Neural cell (in vitro differentiated cells): ENCODE measurements around the gene AMBP. TPM values are rescaled to one million over a fixed set of nuclear protein-coding genes. Genes with fewer than 3 reads are reported as not detected.

Experiments used
- H2AFZ ChIP-seq: fragments of 200-600, 300-800 bp; sonication (generic), shearing (Covaris generic); 2 replicates; pipeline ENCODE4 v1.6.0; 2014; ENCODE audit warnings: low read depth, mild to moderate bottlenecking, antibody characterized with exemption, low read length, moderate library complexity
- H3F3A ChIP-seq: fragments of 200-600 bp; shearing (Covaris generic); 2 replicates; pipeline ENCODE4 v1.6.1; 2016; ENCODE audit warnings: mild to moderate bottlenecking, moderate library complexity, mixed read lengths, antibody characterized with exemption, low read length; ENCODE audit not compliant: insufficient read depth, poor library complexity, severe bottlenecking
- H3K27ac ChIP-seq: fragments of 200-600, 300-800 bp; sonication (generic), shearing (Covaris generic); 2 replicates; pipeline ENCODE4 v1.5.1; 2014; ENCODE audit warnings: mild to moderate bottlenecking, low read length, moderate library complexity
- H3K27me3 ChIP-seq: fragments of 300-800, 200-600 bp; sonication (generic), shearing (Covaris generic); 2 replicates; pipeline ENCODE4 v1.6.0; 2014; ENCODE audit warnings: mild to moderate bottlenecking, low read depth, low read length, moderate library complexity; ENCODE audit not compliant: insufficient read depth
- H3K36me3 ChIP-seq: fragments of 300-800, 200-600 bp; sonication (generic), shearing (Covaris generic); 2 replicates; pipeline ENCODE4 v1.5.1; 2014; ENCODE audit warnings: mild to moderate bottlenecking, antibody characterized with exemption, low read length, moderate library complexity; ENCODE audit not compliant: insufficient read depth
- H3K4me2 ChIP-seq: fragments of 300-800, 200-600 bp; sonication (generic), shearing (Covaris generic); 2 replicates; pipeline ENCODE4 v1.6.0; 2014; ENCODE audit warnings: mild to moderate bottlenecking, low read length
- H3K4me3 ChIP-seq: fragments of 300-800, 200-600 bp; sonication (generic), shearing (Covaris generic); 2 replicates; pipeline ENCODE4 v1.5.1; 2014; ENCODE audit warnings: mild to moderate bottlenecking, low read length, moderate library complexity
- H3K79me2 ChIP-seq: fragments of 200-600 bp; shearing (Covaris generic); replicated peaks from 2 replicates; pipeline ENCODE4 v1.6.0; 2014; ENCODE audit warnings: mild to moderate bottlenecking, low read length, moderate library complexity; ENCODE audit not compliant: insufficient read depth
- H3K9ac ChIP-seq: fragments of 300-800, 200-600 bp; sonication (generic), shearing (Covaris generic); 2 replicates; pipeline ENCODE4 v1.6.1; 2016; ENCODE audit warnings: mild to moderate bottlenecking, low read length, mixed read lengths
- H3K9me2 ChIP-seq: fragments of 200-600 bp; shearing (Covaris generic); 2 replicates; pipeline ENCODE4 v1.6.1; 2016; ENCODE audit warnings: mild to moderate bottlenecking, low read length, mixed read lengths; ENCODE audit not compliant: insufficient read depth
- H3K9me3 ChIP-seq: fragments of 200-600, 300-800 bp; sonication (generic), shearing (Covaris generic); 2 replicates; pipeline ENCODE4 v1.6.1; 2016; ENCODE audit warnings: mild to moderate bottlenecking, mixed run types, low read length, moderate library complexity, mixed read lengths
- H4K20me1 ChIP-seq: fragments of 200-600 bp; shearing (Covaris generic); 2 replicates; pipeline ENCODE4 v1.6.1; 2016; ENCODE audit warnings: mild to moderate bottlenecking, mixed run types; ENCODE audit not compliant: insufficient read depth
- EZH2 ChIP-seq: fragments of 200-600, 300-800 bp; shearing (Covaris generic), sonication (generic); IDR thresholded peaks from 2 replicates; pipeline ENCODE4 v1.6.1; 2014; ENCODE audit warnings: antibody characterized with exemption, low read length, borderline replicate concordance, mild to moderate bottlenecking; ENCODE audit not compliant: insufficient read depth, poor library complexity, severe bottlenecking
- MXI1 ChIP-seq: fragments of 450-650 bp; conservative IDR thresholded peaks from 2 replicates; pipeline ENCODE4 v1.6.1; 2014; ENCODE audit warnings: antibody characterized with exemption, mild to moderate bottlenecking; ENCODE audit not compliant: poor library complexity, severe bottlenecking
- POLR2AphosphoS5 ChIP-seq: IDR thresholded peaks from 2 replicates; pipeline ENCODE4 v1.6.1; 2012
- RAD21 ChIP-seq: fragments of 450-650 bp; conservative IDR thresholded peaks from 2 replicates; pipeline ENCODE4 v1.6.1; 2014; ENCODE audit warnings: antibody characterized with exemption, mild to moderate bottlenecking, moderate library complexity
- SMC3 ChIP-seq: fragments of 450-650 bp; conservative IDR thresholded peaks from 2 replicates; pipeline ENCODE4 v1.6.1; 2014; ENCODE audit warnings: antibody characterized with exemption, mild to moderate bottlenecking, moderate library complexity; ENCODE audit not compliant: poor library complexity
- TAF1 ChIP-seq: IDR thresholded peaks from 2 replicates; pipeline ENCODE4 v1.6.1; 2012; ENCODE audit warnings: low read depth
- polyA plus RNA-seq: library from polyadenylated mRNA; depleted of rRNA; stranded (reverse); fragments of >200 nt; gene quantifications from 2 replicates; pipeline ENCODE4 v1.2.3, GENCODE V29; 2014
- TF ChIP-seq, protein P1 (sequence below): IDR thresholded peaks from 2 replicates; pipeline ENCODE4 v1.6.1; 2012; ENCODE audit warnings: borderline replicate concordance
- TF ChIP-seq, protein P2 (sequence below): fragments of 450-650 bp; IDR thresholded peaks from 2 replicates; pipeline ENCODE4 v1.5.1; 2014; ENCODE audit warnings: antibody characterized with exemption, mild to moderate bottlenecking, moderate library complexity; ENCODE audit not compliant: poor library complexity, severe bottlenecking

AMBP gene
- polyA plus RNA-seq, 1 donor from 2014 or later, result not detected

GRCh38 chr9:114091711-114092110 is 13.6 kb upstream of the AMBP start:
- Histone ChIP-seq H3F3A (no peaks in the 10 kb centered on the region), H3K27me3 (peaks cover 1% of the 10 kb centered on the region), H3K27ac (no peak overlapping the region), H3K9me3 (no peaks in the 10 kb centered on the region), H4K20me1 (no peaks in the 10 kb centered on the region), H3K79me2 (no peaks in the 10 kb centered on the region), H2AFZ (no peak overlapping the region), H3K9ac (no peak overlapping the region), H3K36me3 (no peaks in the 10 kb centered on the region), H3K9me2 (no peaks in the 10 kb centered on the region), H3K4me2 (no peak overlapping the region), H3K4me3 (no peak overlapping the region)
- no peak for TF ChIP-seq POLR2AphosphoS5
- TF ChIP-seq SMC3, result no peak
- TF ChIP-seq, protein P1, sequence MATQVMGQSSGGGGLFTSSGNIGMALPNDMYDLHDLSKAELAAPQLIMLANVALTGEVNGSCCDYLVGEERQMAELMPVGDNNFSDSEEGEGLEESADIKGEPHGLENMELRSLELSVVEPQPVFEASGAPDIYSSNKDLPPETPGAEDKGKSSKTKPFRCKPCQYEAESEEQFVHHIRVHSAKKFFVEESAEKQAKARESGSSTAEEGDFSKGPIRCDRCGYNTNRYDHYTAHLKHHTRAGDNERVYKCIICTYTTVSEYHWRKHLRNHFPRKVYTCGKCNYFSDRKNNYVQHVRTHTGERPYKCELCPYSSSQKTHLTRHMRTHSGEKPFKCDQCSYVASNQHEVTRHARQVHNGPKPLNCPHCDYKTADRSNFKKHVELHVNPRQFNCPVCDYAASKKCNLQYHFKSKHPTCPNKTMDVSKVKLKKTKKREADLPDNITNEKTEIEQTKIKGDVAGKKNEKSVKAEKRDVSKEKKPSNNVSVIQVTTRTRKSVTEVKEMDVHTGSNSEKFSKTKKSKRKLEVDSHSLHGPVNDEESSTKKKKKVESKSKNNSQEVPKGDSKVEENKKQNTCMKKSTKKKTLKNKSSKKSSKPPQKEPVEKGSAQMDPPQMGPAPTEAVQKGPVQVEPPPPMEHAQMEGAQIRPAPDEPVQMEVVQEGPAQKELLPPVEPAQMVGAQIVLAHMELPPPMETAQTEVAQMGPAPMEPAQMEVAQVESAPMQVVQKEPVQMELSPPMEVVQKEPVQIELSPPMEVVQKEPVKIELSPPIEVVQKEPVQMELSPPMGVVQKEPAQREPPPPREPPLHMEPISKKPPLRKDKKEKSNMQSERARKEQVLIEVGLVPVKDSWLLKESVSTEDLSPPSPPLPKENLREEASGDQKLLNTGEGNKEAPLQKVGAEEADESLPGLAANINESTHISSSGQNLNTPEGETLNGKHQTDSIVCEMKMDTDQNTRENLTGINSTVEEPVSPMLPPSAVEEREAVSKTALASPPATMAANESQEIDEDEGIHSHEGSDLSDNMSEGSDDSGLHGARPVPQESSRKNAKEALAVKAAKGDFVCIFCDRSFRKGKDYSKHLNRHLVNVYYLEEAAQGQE, result no peak
- TF ChIP-seq, protein P2, sequence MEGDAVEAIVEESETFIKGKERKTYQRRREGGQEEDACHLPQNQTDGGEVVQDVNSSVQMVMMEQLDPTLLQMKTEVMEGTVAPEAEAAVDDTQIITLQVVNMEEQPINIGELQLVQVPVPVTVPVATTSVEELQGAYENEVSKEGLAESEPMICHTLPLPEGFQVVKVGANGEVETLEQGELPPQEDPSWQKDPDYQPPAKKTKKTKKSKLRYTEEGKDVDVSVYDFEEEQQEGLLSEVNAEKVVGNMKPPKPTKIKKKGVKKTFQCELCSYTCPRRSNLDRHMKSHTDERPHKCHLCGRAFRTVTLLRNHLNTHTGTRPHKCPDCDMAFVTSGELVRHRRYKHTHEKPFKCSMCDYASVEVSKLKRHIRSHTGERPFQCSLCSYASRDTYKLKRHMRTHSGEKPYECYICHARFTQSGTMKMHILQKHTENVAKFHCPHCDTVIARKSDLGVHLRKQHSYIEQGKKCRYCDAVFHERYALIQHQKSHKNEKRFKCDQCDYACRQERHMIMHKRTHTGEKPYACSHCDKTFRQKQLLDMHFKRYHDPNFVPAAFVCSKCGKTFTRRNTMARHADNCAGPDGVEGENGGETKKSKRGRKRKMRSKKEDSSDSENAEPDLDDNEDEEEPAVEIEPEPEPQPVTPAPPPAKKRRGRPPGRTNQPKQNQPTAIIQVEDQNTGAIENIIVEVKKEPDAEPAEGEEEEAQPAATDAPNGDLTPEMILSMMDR, result no peak
- no peak for TF ChIP-seq TAF1
- no peak for TF ChIP-seq RAD21
- TF ChIP-seq EZH2, result no peak
- TF ChIP-seq MXI1, result no peak

DNA sequence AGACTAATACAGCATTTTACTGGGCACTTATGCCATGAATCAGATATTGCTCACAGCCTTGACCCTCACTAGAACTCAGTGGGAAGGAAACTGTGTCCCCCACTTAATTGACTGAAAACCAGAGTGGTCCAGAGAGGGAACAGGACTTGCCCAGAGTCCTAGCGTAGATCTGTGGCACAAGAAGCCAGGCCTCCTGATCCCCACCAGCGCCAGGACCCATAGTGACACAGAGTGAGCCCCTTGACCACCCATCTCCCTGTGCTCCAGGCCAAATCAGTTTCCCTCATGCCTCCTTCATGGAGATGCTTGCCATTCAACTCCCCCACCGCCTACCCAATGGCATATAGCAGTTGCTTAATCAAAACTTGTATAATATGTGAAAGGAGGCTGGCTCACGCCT is 12.7 kb upstream of the AMBP start:
- Histone ChIP-seq H3K9me3 (no peaks in the 10 kb centered on the region), H3K36me3 (no peaks in the 10 kb centered on the region), H3K4me2 (no peak overlapping the region), H3K4me3 (no peak overlapping the region), H2AFZ (no peak overlapping the region), H3K27ac (no peak overlapping the region), H3F3A (no peaks in the 10 kb centered on the region), H3K9ac (no peak overlapping the region), H4K20me1 (no peaks in the 10 kb centered on the region), H3K27me3 (no peaks in the 10 kb centered on the region), H3K79me2 (no peaks in the 10 kb centered on the region), H3K9me2 (no peaks in the 10 kb centered on the region)
- no peak for TF ChIP-seq RAD21
- TF ChIP-seq, protein P2, result no peak
- TF ChIP-seq POLR2AphosphoS5, result no peak
